Mesendoderm (in vitro differentiated cells): ENCODE measurements around the gene C10orf143.

Experiments used
- DNase-seq: peaks from one replicate; pipeline ENCODE4 v3.0.0; 2013
- H2AK5ac ChIP-seq: 2 replicates; pipeline ENCODE4 v1.6.1; 2013; ENCODE audit warnings: low read length, inconsistent platforms
- H2BK120ac ChIP-seq: 2 replicates; pipeline ENCODE4 v1.6.1; 2013; ENCODE audit warnings: low read depth, mild to moderate bottlenecking, low read length, moderate library complexity, mixed read lengths
- H2BK15ac ChIP-seq: replicated peaks from 2 replicates; pipeline ENCODE4 v1.6.1; 2013; ENCODE audit warnings: low read depth, mild to moderate bottlenecking, moderate library complexity
- H2BK5ac ChIP-seq: 2 replicates; pipeline ENCODE4 v1.6.1; 2013; ENCODE audit warnings: low read length, inconsistent platforms
- H3K18ac ChIP-seq: 2 replicates; pipeline ENCODE4 v1.6.1; 2013; ENCODE audit warnings: mild to moderate bottlenecking, low read length, mixed read lengths
- H3K23ac ChIP-seq: one replicate; pipeline ENCODE4 v1.6.1; 2013; ENCODE audit warnings: low read length
- H3K27ac ChIP-seq: 2 replicates; pipeline ENCODE4 v1.5.1; 2013; ENCODE audit warnings: low read depth, mild to moderate bottlenecking, inconsistent platforms, low read length, moderate library complexity
- H3K27me3 ChIP-seq: 2 replicates; pipeline ENCODE4 v1.6.1; 2013; ENCODE audit warnings: low read length, control low read depth, mild to moderate bottlenecking, inconsistent platforms; ENCODE audit not compliant: insufficient read depth, poor library complexity
- H3K36me3 ChIP-seq: 2 replicates; pipeline ENCODE4 v1.6.1; 2013; ENCODE audit warnings: low read length, inconsistent platforms; ENCODE audit not compliant: control insufficient read depth, insufficient read depth
- H3K4ac ChIP-seq: one replicate; pipeline ENCODE4 v1.6.1; 2013; ENCODE audit warnings: low read depth, mild to moderate bottlenecking, low read length, moderate library complexity
- H3K4me1 ChIP-seq: 2 replicates; pipeline ENCODE4 v1.6.1; 2013; ENCODE audit warnings: low read depth, low read length, inconsistent platforms; ENCODE audit not compliant: control insufficient read depth
- H3K4me2 ChIP-seq: 2 replicates; pipeline ENCODE4 v1.6.1; 2013; ENCODE audit warnings: low read length
- H3K4me3 ChIP-seq: 2 replicates; pipeline ENCODE4 v1.5.1; 2013; ENCODE audit warnings: mild to moderate bottlenecking, low read length
- H3K56ac ChIP-seq: one replicate; pipeline ENCODE4 v1.6.1; 2013; ENCODE audit warnings: low read length
- H3K79me1 ChIP-seq: 2 replicates; pipeline ENCODE4 v1.6.1; 2013; ENCODE audit warnings: low read length, inconsistent platforms
- H3K79me2 ChIP-seq: 2 replicates; pipeline ENCODE4 v1.6.1; 2013; ENCODE audit warnings: mild to moderate bottlenecking, low read length; ENCODE audit not compliant: control insufficient read depth, insufficient read depth
- H3K9ac ChIP-seq: 2 replicates; pipeline ENCODE4 v1.6.1; 2013; ENCODE audit warnings: low read length, inconsistent platforms
- H4K5ac ChIP-seq: one replicate; pipeline ENCODE4 v1.6.1; 2013; ENCODE audit warnings: low read length
- H4K8ac ChIP-seq: one replicate; pipeline ENCODE4 v1.6.1; 2013; ENCODE audit warnings: low read depth, mild to moderate bottlenecking, control low read depth, low read length, moderate library complexity
- WGBS: extraction: QIAGEN DNeasy Blood & Tissue Kit; methylation state at CpG from one replicate; pipeline ENCODE4 v1.1.7; 2013; ENCODE audit warnings: low lambda C conversion rate, missing lambda C conversion rate; ENCODE audit not compliant: insufficient coverage; ENCODE audit errors: extremely low coverage; 5-methylcytosine and 5-hydroxymethylcytosine counted together

The C10orf143 gene

GRCh38 chr10:130074639-130075038 is 36.0 kb downstream of the C10orf143 start:
- WGBS: no CpG with 5 or more reads among the region's 1 CpG
- DNase-seq: no peak
- H3K4me1 ChIP-seq: no peaks in the 10 kb centered on the region

GRCh38 chr10:130073912-130074311 is 36.7 kb downstream of the C10orf143 start:
- no peak for DNase-seq
- Histone ChIP-seq H3K36me3 (no peaks in the 10 kb centered on the region), H4K5ac (no peak overlapping the region), H2BK5ac (no peak overlapping the region), H3K9ac (no peak overlapping the region), H4K8ac (no peak overlapping the region), H3K27me3 (no peaks in the 10 kb centered on the region), H2BK120ac (no peak overlapping the region), H3K4me2 (no peak overlapping the region), H2BK15ac (no peak overlapping the region), H2AK5ac (no peak overlapping the region), H3K4me3 (no peak overlapping the region), H3K79me1 (no peaks in the 10 kb centered on the region), H3K79me2 (no peaks in the 10 kb centered on the region), H3K27ac (no peak overlapping the region), H3K4me1 (no peaks in the 10 kb centered on the region), H3K18ac (no peak overlapping the region), H3K56ac (no peak overlapping the region), H3K4ac (no peak overlapping the region), H3K23ac (no peak overlapping the region)
- WGBS: no CpG with 5 or more reads among the region's 8 CpGs

More at GRCh38 chr10:130074639-130075038, 36.0 kb downstream of the C10orf143 start:
- Histone ChIP-seq H3K4ac (no peak overlapping the region), H3K23ac (no peak overlapping the region), H3K36me3 (no peaks in the 10 kb centered on the region), H3K9ac (no peak overlapping the region), H3K79me2 (no peaks in the 10 kb centered on the region), H3K79me1 (no peaks in the 10 kb centered on the region), H3K27ac (no peak overlapping the region), H3K27me3 (no peaks in the 10 kb centered on the region), H2BK15ac (no peak overlapping the region), H2BK5ac (no peak overlapping the region), H3K56ac (no peak overlapping the region), H3K4me3 (no peak overlapping the region), H2AK5ac (no peak overlapping the region), H2BK120ac (no peak overlapping the region), H4K8ac (no peak overlapping the region), H3K4me2 (no peak overlapping the region), H4K5ac (no peak overlapping the region), H3K18ac (no peak overlapping the region)

- H2BK5ac ChIP-seq: no peak overlapping the region
- H3K36me3 ChIP-seq: no peaks in the 10 kb centered on the region
- H3K4ac ChIP-seq: no peak overlapping the region
- H3K4me1 ChIP-seq: no peaks in the 10 kb centered on the region
- DNase-seq: no peak
- no peak overlapping the region for H3K4me3 ChIP-seq
- H3K18ac ChIP-seq: no peak overlapping the region
- no peak overlapping the region for H2AK5ac ChIP-seq
- H3K23ac ChIP-seq: no peak overlapping the region
- no peak overlapping the region for H3K27ac ChIP-seq
- no peaks in the 10 kb centered on the region for H3K79me1 ChIP-seq
- no peak overlapping the region for H3K4me2 ChIP-seq
- H3K79me2 ChIP-seq: no peaks in the 10 kb centered on the region
- no peak overlapping the region for H2BK120ac ChIP-seq
- no peak overlapping the region for H4K5ac ChIP-seq
- no peak overlapping the region for H3K9ac ChIP-seq
- H4K8ac ChIP-seq: no peak overlapping the region
- H2BK15ac ChIP-seq: no peak overlapping the region
- H3K27me3 ChIP-seq: no peaks in the 10 kb centered on the region
- H3K56ac ChIP-seq: no peak overlapping the region
Measured at GRCh38 chr10:130072247-130072646, 38.4 kb downstream of the C10orf143 start.

GRCh38 chr10:130067893-130068292 is 42.7 kb downstream of the C10orf143 start:
- H3K4me2 ChIP-seq: no peak overlapping the region
- H3K27ac ChIP-seq: no peak overlapping the region
- no peak overlapping the region for H4K8ac ChIP-seq
- H3K18ac ChIP-seq: no peak overlapping the region
- no peaks in the 10 kb centered on the region for H3K79me1 ChIP-seq
- H3K27me3 ChIP-seq: no peaks in the 10 kb centered on the region
- H3K4me1 ChIP-seq: no peaks in the 10 kb centered on the region
- no peak overlapping the region for H3K56ac ChIP-seq
- H3K36me3 ChIP-seq: no peaks in the 10 kb centered on the region
- no peak overlapping the region for H3K4ac ChIP-seq
- no peak overlapping the region for H4K5ac ChIP-seq
- DNase-seq: no peak
- no peaks in the 10 kb centered on the region for H3K79me2 ChIP-seq
- H2AK5ac ChIP-seq: no peak overlapping the region
- H2BK15ac ChIP-seq: no peak overlapping the region
- H3K9ac ChIP-seq: no peak overlapping the region
- no CpG with 5 or more reads among the region's 6 CpGs for WGBS
- H3K4me3 ChIP-seq: no peak overlapping the region
- no peak overlapping the region for H3K23ac ChIP-seq
- no peak overlapping the region for H2BK5ac ChIP-seq
- H2BK120ac ChIP-seq: no peak overlapping the region

GRCh38 chr10:130066743-130067142 is 43.9 kb downstream of the C10orf143 start:
- H2BK5ac ChIP-seq: no peak overlapping the region
- H3K56ac ChIP-seq: no peak overlapping the region
- no peak overlapping the region for H3K27ac ChIP-seq
- no peak overlapping the region for H2BK15ac ChIP-seq
- no peak overlapping the region for H3K9ac ChIP-seq
- no peaks in the 10 kb centered on the region for H3K79me1 ChIP-seq
- H2AK5ac ChIP-seq: no peak overlapping the region
- H3K4me2 ChIP-seq: no peak overlapping the region
- H3K4me1 ChIP-seq: no peaks in the 10 kb centered on the region
- no peak overlapping the region for H2BK120ac ChIP-seq
- H4K5ac ChIP-seq: no peak overlapping the region
- H3K23ac ChIP-seq: no peak overlapping the region
- WGBS: no CpG with 5 or more reads among the region's 7 CpGs
- H3K4me3 ChIP-seq: no peak overlapping the region
- H3K36me3 ChIP-seq: no peaks in the 10 kb centered on the region
- no peak overlapping the region for H4K8ac ChIP-seq
- no peak for DNase-seq
- H3K18ac ChIP-seq: no peak overlapping the region
- no peak overlapping the region for H3K4ac ChIP-seq
- H3K27me3 ChIP-seq: no peaks in the 10 kb centered on the region
- H3K79me2 ChIP-seq: no peaks in the 10 kb centered on the region

GRCh38 chr10:130065251-130065650 is 45.4 kb downstream of the C10orf143 start:
- H3K4me1 ChIP-seq: no peaks in the 10 kb centered on the region
- no peaks in the 10 kb centered on the region for H3K27me3 ChIP-seq
- no peak overlapping the region for H2BK15ac ChIP-seq
- H3K36me3 ChIP-seq: no peaks in the 10 kb centered on the region
- no peak overlapping the region for H3K23ac ChIP-seq
- H3K4ac ChIP-seq: no peak overlapping the region
- H3K79me2 ChIP-seq: no peaks in the 10 kb centered on the region
- no peak overlapping the region for H4K5ac ChIP-seq
- H3K79me1 ChIP-seq: no peaks in the 10 kb centered on the region
- no peak overlapping the region for H3K27ac ChIP-seq
- H3K9ac ChIP-seq: no peak overlapping the region
- H3K4me3 ChIP-seq: no peak overlapping the region
- no peak overlapping the region for H3K4me2 ChIP-seq
- WGBS: no CpG with 5 or more reads among the region's 10 CpGs
- no peak overlapping the region for H2BK5ac ChIP-seq
- H3K18ac ChIP-seq: no peak overlapping the region
- no peak overlapping the region for H2AK5ac ChIP-seq
- no peak overlapping the region for H2BK120ac ChIP-seq
- H4K8ac ChIP-seq: no peak overlapping the region
- no peak for DNase-seq
- H3K56ac ChIP-seq: no peak overlapping the region
